Measurements from ENCODE around the gene CTDSPL.
A peak's percentile ranks its signal among the peaks of the same experiment; 100 is the strongest.
"Not testable (repeated sequence)": the region's sequence is repeated elsewhere in the genome, so short reads cannot be mapped to it uniquely, and the experiment has no call there.

CTDSPL gene

GRCh38 chr3:37972056-37972455 is 110.4 kb downstream of the CTDSPL start:
- DNase-seq, result not testable (repeated sequence)

GRCh38 chr3:37973246-37974054 is 111.8 kb downstream of the CTDSPL start:
- no peak for DNase-seq

GRCh38 chr3:37974121-37975083 is 112.7 kb downstream of the CTDSPL start:
- DNase-seq, result peak; percentile 71

- DNase-seq, result no peak
Measured at GRCh38 chr3:37979541-37980461, 118.1 kb downstream of the CTDSPL start.

GRCh38 chr3:37980462-37981347 is 119.0 kb downstream of the CTDSPL start:
- no peak for DNase-seq

- no peak for DNase-seq
Measured at GRCh38 chr3:37981348-37981664, 119.6 kb downstream of the CTDSPL start.

GRCh38 chr3:37982331-37982730 is 120.7 kb downstream of the CTDSPL start:
- no peak for DNase-seq

- DNase-seq, result no peak
Measured at GRCh38 chr3:37984051-37984450, 122.4 kb downstream of the CTDSPL start.

GRCh38 chr3:37984596-37984995 is 122.9 kb downstream of the CTDSPL start:
- DNase-seq, result no peak

GRCh38 chr3:37985637-37986320 is 124.1 kb downstream of the CTDSPL start:
- no peak for DNase-seq

GRCh38 chr3:37986479-37987314 is 125.0 kb downstream of the CTDSPL start:
- DNase-seq, result no peak

- DNase-seq, result no peak
Measured at GRCh38 chr3:37987315-37987697, 125.6 kb downstream of the CTDSPL start.

- DNase-seq, result no peak
Measured at GRCh38 chr3:37987751-37988179, 126.1 kb downstream of the CTDSPL start.

GRCh38 chr3:37988376-37988775 is 126.7 kb downstream of the CTDSPL start:
- DNase-seq, result not testable (repeated sequence)

- DNase-seq, result no peak
Measured at GRCh38 chr3:37988931-37989525, 127.3 kb downstream of the CTDSPL start.

- DNase-seq, result no peak
Measured at GRCh38 chr3:37989821-37990480, 128.3 kb downstream of the CTDSPL start.

GRCh38 chr3:37990527-37990926 is 128.8 kb downstream of the CTDSPL start, which contains the start of gene VILL:
Gene VILL, plus strand, starts transcription at chr3:37990786. Its CDS starts 2,887 bp downstream, at chr3:37993673.
- DNase-seq, result peak; percentile 11

GRCh38 chr3:37991109-37991508 is 129.4 kb downstream of the CTDSPL start:
- DNase-seq, result no peak

GRCh38 chr3:37991823-37992222 is 130.1 kb downstream of the CTDSPL start:
- DNase-seq, result peak; percentile 9
